Fibroblast of skin of right quadriceps (primary cell): ENCODE results near the gene SLCO2A1.

Experiments
- DNase-seq: peaks from one replicate; pipeline ENCODE4 v3.0.0-alpha.2; 2013

SLCO2A1 gene

GRCh38 chr3:133998691-133999241 lies 31.0 kb downstream of the SLCO2A1 start:
- no peak for DNase-seq

GRCh38 chr3:133997871-133998635 lies 31.7 kb downstream of the SLCO2A1 start:
- no peak for DNase-seq

GRCh38 chr3:133996996-133997395 lies 32.7 kb downstream of the SLCO2A1 start:
- no peak for DNase-seq

GRCh38 chr3:133996251-133996661 lies 33.5 kb downstream of the SLCO2A1 start:
- peak; percentile 9 for DNase-seq

GRCh38 chr3:133995264-133995663 lies 34.5 kb downstream of the SLCO2A1 start:
- no peak for DNase-seq

- DNase-seq = no peak
Observed at GRCh38 chr3:133994166-133994890, 35.4 kb downstream of the SLCO2A1 start.

GRCh38 chr3:133992951-133993620 lies 36.6 kb downstream of the SLCO2A1 start:
- no peak for DNase-seq

- no peak for DNase-seq
Observed at GRCh38 chr3:133992381-133992780, 37.3 kb downstream of the SLCO2A1 start.

- DNase-seq = no peak
Observed at GRCh38 chr3:133991637-133992036, 38.1 kb downstream of the SLCO2A1 start.

GRCh38 chr3:133991209-133991608 lies 38.5 kb downstream of the SLCO2A1 start:
- no peak for DNase-seq

GRCh38 chr3:133989936-133990702 lies 39.6 kb downstream of the SLCO2A1 start:
- no peak for DNase-seq

- no peak for DNase-seq
Observed at GRCh38 chr3:133988631-133989161, 41.0 kb downstream of the SLCO2A1 start.

- DNase-seq = no peak
Observed at GRCh38 chr3:133987948-133988484, 41.7 kb downstream of the SLCO2A1 start.

- no peak for DNase-seq
Observed at GRCh38 chr3:133987136-133987535, 42.6 kb downstream of the SLCO2A1 start.

- no peak for DNase-seq
Observed at GRCh38 chr3:133986311-133986710, 43.4 kb downstream of the SLCO2A1 start.

GRCh38 chr3:133984975-133985374 lies 44.8 kb downstream of the SLCO2A1 start:
- no peak for DNase-seq

- no peak for DNase-seq
Observed at GRCh38 chr3:133983576-133984560, 45.9 kb downstream of the SLCO2A1 start.

GRCh38 chr3:133983126-133983525 lies 46.6 kb downstream of the SLCO2A1 start:
- DNase-seq = no peak

- DNase-seq = no peak
Observed at GRCh38 chr3:133980550-133980949, 49.2 kb downstream of the SLCO2A1 start.

GRCh38 chr3:133980035-133980434 lies 49.7 kb downstream of the SLCO2A1 start:
- no peak for DNase-seq

- no peak for DNase-seq
Observed at GRCh38 chr3:133979553-133979952, 50.2 kb downstream of the SLCO2A1 start.
